NCI-H2227 (cell line): ENCODE data around the gene TCF12.
"Not testable (repeated sequence)": the region's sequence is repeated elsewhere in the genome, so short reads cannot be mapped to it uniquely, and the experiment has no call there.

ENCODE experiments used
- DNase-seq: peaks from one replicate; lab custom pipeline; 2025; ENCODE audit not compliant: unreplicated experiment; lab: John Stamatoyannopoulos, UW

The TCF12 gene

GRCh38 chr15:56973463-56973862 is 55.0 kb downstream of the TCF12 start:
- DNase-seq = no peak

GRCh38 chr15:56977232-56977631 is 58.8 kb downstream of the TCF12 start:
- no peak for DNase-seq

GRCh38 chr15:56978898-56979662 is 60.6 kb downstream of the TCF12 start:
- DNase-seq = no peak

GRCh38 chr15:56980473-56980872 is 62.0 kb downstream of the TCF12 start:
- no peak for DNase-seq

- DNase-seq = no peak
Observed at GRCh38 chr15:56981160-56981559, 62.7 kb downstream of the TCF12 start.

GRCh38 chr15:56982987-56983386 is 64.5 kb downstream of the TCF12 start:
- no peak for DNase-seq

- no peak for DNase-seq
Observed at GRCh38 chr15:56984681-56985481, 66.4 kb downstream of the TCF12 start.

- no peak for DNase-seq
Observed at GRCh38 chr15:56985856-56986255, 67.4 kb downstream of the TCF12 start.

- no peak for DNase-seq
Observed at GRCh38 chr15:56987286-56987685, 68.8 kb downstream of the TCF12 start.

GRCh38 chr15:56988219-56988618 is 69.8 kb downstream of the TCF12 start:
- no peak for DNase-seq

GRCh38 chr15:56989411-56989924 is 71.0 kb downstream of the TCF12 start:
- no peak for DNase-seq

- DNase-seq = no peak
Observed at GRCh38 chr15:56991017-56991416, 72.6 kb downstream of the TCF12 start.

- no peak for DNase-seq
Observed at GRCh38 chr15:56992725-56993124, 74.3 kb downstream of the TCF12 start.

GRCh38 chr15:56994280-56994679 is 75.8 kb downstream of the TCF12 start:
- no peak for DNase-seq

- no peak for DNase-seq
Observed at GRCh38 chr15:56996093-56996492, 77.6 kb downstream of the TCF12 start.

- DNase-seq = no peak
Observed at GRCh38 chr15:56996746-56997470, 78.5 kb downstream of the TCF12 start.

- no peak for DNase-seq
Observed at GRCh38 chr15:57003418-57003817, 85.0 kb downstream of the TCF12 start.

GRCh38 chr15:57005244-57005643 is 86.8 kb downstream of the TCF12 start:
- DNase-seq = no peak

GRCh38 chr15:57007797-57008196 is 89.4 kb downstream of the TCF12 start:
- not testable (repeated sequence) for DNase-seq

GRCh38 chr15:57010724-57011123 is 92.3 kb downstream of the TCF12 start:
- DNase-seq = no peak

GRCh38 chr15:57012556-57012955 is 94.1 kb downstream of the TCF12 start:
- no peak for DNase-seq
